ENCODE results near the gene UNC5C.
"Not testable (repeated sequence)": the region's sequence is repeated elsewhere in the genome, so short reads cannot be mapped to it uniquely, and the experiment has no call there.

Gene UNC5C

DNA sequence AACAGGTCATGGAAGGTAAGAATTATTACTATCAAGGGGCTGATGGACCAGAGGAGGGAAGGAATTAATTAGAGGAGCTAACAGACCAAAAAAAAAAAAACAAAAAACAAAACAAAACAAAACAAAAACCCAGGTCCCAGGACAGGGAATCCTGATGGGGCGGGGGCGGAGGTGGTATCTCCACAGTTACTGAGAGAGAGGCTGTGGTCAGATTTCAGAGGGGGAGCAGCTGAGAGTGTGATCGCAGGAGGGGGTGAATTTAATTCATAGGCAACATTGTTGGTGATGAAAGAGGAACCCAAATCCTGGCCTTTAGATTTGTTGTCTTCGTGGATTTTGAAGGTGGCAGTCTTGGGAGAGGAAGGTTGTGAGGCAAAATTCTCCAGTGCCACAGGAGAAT, 389.4 kb downstream of the UNC5C start:
- no peak for DNase-seq

DNA sequence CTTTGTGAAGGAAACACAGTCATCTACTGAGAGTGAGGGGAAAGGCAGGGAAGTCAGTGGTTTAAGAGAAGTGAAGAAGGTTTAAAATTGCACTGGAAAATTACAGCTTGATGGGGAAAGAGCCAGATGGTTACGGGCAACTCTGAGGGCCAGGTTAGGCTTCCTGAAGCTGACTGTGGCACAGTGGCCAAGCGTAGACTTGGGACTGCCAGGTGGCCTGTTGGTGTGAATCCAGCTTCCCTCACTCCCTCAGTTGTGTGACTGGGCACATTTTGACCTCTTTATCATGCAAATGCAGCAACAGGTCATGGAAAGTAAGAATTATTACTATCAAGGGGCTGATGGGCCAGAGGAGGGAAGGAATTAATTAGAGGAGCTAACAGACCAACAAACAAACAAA, 390.1 kb downstream of the UNC5C start:
- DNase-seq: no peak

DNA sequence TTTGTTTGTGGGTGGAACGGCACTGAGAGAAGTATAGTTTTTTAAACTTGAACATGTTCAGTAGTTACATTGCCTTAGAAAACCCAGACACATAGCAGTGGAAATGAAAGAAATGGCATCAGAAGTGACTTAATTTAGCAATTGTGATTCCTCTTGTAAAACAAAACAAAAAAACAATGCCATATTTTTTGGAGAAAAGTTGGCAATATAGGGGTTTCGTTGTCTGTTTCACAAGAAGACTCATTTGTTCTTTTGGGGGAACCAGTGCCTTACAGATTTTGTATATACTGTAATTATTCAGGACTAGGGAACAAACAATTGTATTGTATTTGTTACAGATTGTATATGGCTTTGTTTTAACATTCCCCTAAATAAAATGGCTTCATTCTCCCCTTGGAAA, 390.7 kb downstream of the UNC5C start:
- DNase-seq: no peak

DNA sequence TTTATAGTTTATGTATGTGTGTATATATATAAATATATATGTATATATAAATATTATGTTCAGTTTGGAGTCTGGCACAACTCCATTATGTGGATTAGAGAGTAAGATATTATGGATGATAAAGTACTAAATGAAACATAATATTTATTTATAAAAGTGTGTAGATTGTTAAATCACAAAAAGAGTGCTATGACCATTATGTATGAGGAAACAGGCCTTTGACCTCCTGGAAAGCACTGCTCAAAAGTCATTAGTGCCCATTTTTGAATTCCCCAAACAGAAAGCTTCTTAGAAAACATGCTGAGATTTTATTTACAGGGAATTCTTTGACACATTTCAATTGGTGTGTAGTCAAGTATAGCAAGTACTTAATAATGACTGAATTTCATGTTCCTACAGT, 391.2 kb downstream of the UNC5C start:
- DNase-seq: no peak

DNA sequence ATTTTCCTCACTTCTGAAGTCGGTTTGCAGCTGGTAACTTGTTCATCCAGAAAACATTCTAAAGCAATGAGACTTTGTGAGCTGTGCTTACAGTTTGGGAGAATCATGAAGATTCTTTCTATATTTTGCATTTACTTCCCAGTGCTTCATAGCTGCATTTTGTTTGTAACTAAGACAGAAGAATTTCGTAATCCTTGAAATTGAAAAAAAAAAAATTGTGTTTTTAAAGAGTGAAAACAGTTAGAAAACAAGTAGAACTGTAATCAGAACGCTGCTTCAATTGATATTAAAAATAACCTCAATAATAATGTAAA, 392.4 kb downstream of the UNC5C start:
- no peak for DNase-seq

DNA sequence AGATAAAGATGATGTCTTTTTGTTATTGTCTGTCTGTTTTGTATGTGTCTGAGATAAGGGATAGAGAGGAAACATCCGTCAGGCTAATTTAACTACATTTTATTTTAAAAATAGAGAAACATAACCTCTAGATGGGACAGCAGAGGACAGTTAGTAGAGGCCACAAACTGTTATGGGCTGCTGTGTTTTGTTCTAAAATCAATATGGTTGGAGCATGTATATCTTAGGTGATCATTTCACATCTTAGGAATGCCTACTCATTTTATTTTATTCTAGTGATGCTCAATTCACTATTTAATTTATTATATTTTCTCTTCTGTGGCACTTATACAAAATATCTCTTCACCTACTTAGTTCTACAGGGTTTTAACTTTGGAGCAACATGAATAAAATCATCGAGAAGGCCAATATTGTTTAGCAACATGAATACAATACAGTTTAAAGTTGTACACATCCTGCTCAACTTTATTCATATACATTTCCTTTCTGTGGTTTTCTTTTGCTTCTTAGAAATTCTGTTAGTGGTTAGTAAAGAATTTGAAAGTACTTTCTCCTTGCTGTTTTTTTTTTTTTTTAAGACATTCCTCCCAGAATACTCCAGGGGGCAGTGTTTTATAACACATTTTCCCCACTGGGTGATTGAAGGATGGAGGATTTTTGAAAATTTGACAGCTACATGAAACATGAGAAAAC, 392.9 kb downstream of the UNC5C start:
- no peak for DNase-seq

DNA sequence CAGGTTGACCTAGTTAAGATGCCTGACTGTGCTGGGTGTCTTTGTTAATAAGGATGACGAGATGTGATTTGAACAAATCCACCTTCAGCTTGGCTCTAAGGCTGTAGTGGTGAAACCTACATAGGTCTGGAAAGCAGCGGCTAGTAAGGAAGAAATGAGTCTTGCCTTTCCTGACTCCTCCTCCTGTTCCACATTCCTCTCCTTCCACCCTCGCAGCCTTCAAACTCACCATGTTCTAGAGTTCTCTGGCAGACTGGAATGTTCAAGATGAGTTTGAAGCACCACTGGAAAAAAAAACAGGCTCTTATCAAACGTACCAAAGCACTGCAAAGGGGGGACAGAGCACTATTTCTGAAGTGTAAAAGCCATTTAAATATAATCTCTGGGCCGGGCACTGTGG, 395.6 kb downstream of the UNC5C start:
- DNase-seq: no peak

DNA sequence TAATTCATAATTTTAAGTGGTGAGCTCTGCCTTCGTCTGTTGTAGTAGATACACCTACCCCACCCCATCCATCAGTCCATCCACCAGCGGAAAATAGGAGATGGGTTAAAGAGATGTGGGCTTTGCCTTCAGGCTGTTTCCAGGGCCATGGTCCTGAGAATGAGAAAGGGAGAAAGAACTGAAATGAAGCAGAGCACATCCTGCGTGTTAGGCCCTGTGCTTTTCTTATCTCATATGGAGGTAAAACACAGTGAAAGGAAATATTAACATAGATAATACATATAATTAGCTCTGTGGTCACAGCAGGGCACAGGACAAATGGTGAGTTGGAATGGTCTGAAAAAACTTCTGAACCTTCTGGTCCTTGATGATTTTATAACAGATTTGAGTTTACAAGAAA, 397.5 kb downstream of the UNC5C start:
- no peak for DNase-seq

DNA sequence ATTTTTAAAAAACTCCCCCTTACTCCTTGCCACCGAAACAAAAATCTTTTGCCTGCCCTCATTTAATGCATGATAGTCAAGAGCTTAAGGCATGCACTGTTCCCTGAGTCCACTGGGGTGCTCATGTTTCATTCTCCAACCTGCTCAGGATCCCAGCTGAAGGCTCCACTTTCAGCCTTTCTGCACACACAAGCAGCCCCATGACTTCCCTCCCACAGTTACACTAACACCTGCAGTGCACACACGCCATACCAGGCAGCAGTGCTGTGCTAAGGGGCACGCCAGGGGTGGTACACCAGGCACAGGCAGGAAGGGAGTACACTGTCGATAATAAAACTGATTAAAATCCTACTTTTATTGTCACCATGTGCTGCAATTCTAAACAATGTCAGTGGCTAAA, 405.8 kb downstream of the UNC5C start:
- DNase-seq: no peak

DNA sequence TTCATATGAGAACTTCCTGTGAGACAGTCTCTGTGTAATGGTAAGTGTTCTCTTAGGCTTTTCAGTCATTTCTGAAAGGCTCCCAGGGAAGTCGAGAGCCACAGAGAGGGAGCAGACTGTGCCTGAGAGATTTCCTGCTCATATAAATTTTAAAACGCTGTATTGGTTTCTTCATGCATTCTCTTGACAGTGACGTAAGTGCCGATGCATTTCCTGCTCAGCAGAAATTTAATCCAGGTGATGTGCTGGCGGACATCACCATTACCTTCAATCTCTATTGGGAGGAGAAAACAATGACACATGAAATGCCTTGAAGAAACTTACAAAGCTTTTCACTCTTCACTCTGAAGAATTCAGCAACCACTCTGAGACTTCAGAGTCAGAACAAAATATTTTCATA, 407.4 kb downstream of the UNC5C start:
- DNase-seq: no peak

DNA sequence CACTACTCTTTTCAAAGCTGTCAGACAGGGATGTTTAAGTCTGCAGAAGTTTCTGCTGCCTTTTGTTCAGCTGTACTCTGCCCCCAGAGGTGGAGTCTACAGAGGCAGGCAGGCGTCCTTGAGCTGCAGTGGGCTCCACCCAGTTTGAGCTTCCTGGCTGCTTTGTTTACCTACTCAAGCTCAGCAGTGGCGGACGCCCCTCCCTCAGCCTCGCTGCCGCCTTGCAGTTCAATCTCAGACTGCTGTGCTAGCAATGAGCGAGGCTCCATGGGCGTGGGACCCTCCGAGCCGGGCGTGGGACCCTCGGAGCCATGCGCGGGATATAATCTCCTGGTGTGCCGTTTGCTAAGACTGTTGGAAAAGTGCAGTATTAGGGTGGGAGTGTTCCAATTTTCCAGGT, 409.3 kb downstream of the UNC5C start:
- not testable (repeated sequence) for DNase-seq

DNA sequence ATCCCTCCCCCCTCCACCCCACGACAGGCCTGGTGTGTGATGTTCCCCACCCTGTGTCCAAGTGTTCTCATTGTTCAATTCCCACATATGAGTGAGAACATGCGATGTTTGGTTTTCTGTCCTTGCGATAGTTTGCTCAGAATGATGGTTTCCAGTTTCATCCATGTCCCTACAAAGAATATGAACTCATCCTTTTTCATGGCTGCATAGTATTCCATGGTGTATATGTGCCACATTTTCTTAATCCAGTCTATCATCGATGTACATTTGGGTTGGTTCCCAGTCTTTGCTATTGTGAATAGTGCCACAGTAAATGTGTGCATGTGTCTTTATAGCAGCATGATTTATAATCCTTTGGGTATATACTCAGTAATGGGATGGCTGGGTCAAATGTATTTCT, 414.8 kb downstream of the UNC5C start:
- DNase-seq: not testable (repeated sequence)

DNA sequence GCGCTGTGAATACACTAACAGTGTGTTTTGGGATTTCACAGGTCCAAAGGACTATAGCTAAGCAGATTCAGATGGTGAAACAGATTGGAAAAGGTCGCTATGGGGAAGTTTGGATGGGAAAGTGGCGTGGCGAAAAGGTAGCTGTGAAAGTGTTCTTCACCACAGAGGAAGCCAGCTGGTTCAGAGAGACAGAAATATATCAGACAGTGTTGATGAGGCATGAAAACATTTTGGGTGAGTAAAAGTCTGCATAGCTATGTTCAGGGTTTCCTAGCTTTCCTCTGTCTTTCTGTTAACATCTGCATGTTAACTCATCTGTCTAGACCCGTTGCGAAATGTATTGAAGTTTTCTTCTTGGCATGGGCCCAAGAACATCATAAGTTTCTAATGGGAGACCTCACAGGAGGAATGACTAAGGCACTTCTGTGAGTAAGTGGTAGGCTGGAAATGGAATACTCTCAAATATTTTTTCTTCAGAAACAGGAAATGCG, 418.9 kb downstream of the UNC5C start:
- DNase-seq: no peak

DNA sequence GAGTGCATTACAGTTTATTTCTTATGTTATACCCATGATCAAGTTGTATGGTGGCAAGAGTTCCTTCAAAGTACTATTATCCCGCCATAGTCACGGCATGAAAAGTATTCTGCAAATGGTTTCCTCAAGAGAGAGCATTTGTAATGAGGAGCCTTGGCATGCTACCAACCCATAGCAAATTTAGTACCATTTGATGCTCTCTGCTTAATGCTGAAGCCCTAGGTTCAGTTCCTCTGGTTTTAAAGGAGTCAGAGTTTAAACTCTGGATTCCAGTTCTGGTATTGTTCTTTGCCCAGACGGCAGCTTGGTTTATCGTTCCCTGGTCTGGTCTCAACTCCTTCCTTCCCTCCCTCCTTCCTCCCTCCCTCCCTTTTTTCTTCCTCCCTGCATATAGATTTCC, 419.7 kb downstream of the UNC5C start:
- no peak for DNase-seq

DNA sequence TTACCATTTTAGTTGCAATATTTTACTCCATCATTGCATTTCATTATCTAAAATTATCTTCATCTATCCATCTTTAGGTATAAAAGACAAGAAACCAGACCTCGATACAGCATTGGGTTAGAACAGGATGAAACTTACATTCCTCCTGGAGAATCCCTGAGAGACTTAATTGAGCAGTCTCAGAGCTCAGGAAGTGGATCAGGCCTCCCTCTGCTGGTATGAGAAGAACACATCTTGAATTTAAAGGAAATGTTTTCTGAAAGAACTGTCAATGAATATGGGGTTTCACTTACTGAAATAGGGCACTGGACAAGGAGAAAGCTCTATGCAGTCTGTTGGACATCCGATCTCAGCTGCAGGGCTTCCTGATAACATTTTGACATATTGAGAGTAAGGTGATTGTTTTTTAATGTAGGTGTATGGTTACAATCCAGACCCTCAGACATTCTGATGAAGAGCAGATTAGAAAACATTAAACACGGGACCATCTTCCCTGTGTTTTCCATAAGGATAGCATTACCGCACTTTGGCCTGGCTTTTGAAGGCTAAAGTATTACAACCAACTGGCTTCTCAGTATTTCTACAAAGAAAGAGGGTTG, 423.8 kb downstream of the UNC5C start:
- DNase-seq: no peak

DNA sequence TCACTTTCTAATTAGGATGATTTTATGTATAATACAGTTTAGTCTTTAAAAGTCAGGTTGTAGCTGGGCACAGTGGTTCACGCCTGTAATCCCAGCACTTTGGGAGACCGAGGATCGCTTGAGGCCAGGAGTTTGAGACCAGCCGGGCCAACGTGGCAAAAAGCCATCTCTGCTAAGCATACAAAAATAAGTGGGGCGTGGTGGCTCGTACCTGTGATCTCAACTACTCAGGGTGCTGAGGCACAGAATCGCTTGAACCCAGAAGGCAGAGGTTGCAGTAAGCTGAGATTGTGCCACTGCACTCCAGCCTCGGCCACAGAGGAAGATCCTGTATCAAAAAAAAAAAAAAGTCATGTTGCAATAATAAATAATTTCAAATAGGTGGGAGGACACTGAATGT, 426.8 kb downstream of the UNC5C start:
- DNase-seq: no peak

DNA sequence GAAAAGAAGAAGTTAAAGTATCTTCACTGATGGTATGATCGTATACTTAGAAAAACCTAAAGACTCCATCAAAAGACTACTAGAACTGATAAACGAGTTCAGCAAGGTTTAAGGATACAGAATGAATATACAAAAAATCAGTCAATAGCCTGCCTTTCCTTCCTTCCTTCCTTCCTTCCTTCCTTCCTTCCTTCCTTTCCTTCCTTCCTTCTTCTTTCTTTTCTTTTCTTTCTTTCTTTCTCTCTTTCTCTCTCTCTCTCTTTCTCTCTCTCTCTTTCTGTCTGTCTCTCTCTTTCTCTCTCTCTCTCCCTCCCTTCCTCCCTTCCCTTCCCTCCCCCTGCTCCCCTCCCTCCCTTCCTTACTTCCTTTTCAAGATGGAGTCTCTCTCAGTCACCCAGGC, 428.3 kb downstream of the UNC5C start:
- no peak for DNase-seq

DNA sequence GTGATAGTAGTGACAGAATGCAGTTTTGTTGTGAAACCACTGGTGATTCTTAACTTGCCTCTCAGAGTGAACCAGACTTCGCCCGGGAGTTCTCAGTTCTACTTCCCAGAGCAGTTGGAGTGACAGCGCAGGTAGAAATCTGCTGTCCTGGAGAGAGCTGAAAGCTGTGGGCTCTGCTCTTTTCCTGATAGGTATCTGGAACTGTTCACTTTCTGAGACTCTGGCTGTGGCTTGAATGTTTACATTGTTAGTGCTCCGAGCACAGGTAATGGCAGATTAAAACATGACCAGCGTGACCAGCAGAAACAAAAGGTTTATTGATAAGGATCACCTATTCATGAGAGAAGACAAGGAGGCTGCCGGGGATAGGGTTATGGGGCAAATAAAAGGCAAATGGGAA, 430.3 kb downstream of the UNC5C start:
- DNase-seq: no peak

DNA sequence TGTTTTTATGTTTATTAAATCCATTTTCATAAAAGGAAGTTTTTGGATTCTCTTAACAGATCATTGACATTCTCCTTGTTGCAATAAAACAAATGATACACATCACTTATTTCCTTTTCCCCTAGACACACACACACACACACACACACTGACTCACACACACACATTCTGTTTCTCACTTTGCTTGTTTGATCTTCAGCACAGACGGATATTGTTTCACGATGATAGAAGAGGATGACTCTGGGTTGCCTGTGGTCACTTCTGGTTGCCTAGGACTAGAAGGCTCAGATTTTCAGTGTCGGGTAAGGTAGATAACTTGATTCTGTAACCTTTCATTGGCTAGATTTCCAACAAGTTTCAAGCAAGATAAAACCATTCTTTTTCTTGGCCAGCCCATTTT, 434.3 kb downstream of the UNC5C start:
- DNase-seq: no peak

Measured in NCI-H2029 (cell line).